K562 (cell line): ENCODE results near the gene UQCC5. TPM values are rescaled to one million over a fixed set of nuclear protein-coding genes. Genes with fewer than 3 reads are reported as not detected.
A peak's percentile ranks its signal among the peaks of the same experiment; 100 is the strongest.

Source experiments
- CBFA2T2 ChIP-seq: fragments of 450-650 bp; conservative IDR thresholded peaks from 2 replicates; pipeline ENCODE4 v1.6.1; 2017; ENCODE audit warnings: mild to moderate bottlenecking
- CREBBP ChIP-seq: IDR thresholded peaks from one replicate; pipeline ENCODE4 v1.6.1; 2012; ENCODE audit warnings: low read depth, mild to moderate bottlenecking, control low read depth, inconsistent platforms, low read length
- DPF2 ChIP-seq: fragments of 450-650 bp; IDR thresholded peaks from 2 replicates; pipeline ENCODE4 v1.6.1; 2016
- EWSR1 ChIP-seq: fragments of 450-650 bp; IDR thresholded peaks from 2 replicates; pipeline ENCODE4 v1.6.1; 2018; ENCODE audit warnings: borderline replicate concordance, mild to moderate bottlenecking, low read depth, moderate library complexity; ENCODE audit not compliant: partially characterized antibody
- PHTF2 ChIP-seq: fragments of 250-450 bp; sonication (Bioruptor Pico); IDR thresholded peaks from 2 replicates; pipeline ENCODE4 v1.5.0; 2021; ENCODE audit warnings: mild to moderate bottlenecking
- SIRT6 ChIP-seq: IDR thresholded peaks from one replicate; pipeline ENCODE4 v1.6.1; 2012; ENCODE audit warnings: low read depth, mild to moderate bottlenecking, control low read depth, inconsistent platforms, low read length, moderate library complexity
- SP1 ChIP-seq: sonication (generic); formaldehyde crosslinking; IDR thresholded peaks from 2 replicates; pipeline ENCODE4 v1.8.1; 2022; ENCODE audit warnings: mild to moderate bottlenecking, missing genetic modification reagents
- SRF ChIP-seq, 2 experiments: fragments of 250-450, 450-650 bp in 1 of 2; sonication (Bioruptor Pico) in 1 of 2; sonication (generic) in 1 of 2; formaldehyde crosslinking; IDR thresholded peaks; 2 replicates each; pipeline versions ENCODE4 v1.5.0 to v1.5.1; 2020 to 2022; ENCODE audit warnings: mild to moderate bottlenecking in 1 of 2, missing genetic modification reagents in 1 of 2
- TARDBP ChIP-seq: fragments of 450-650 bp; IDR thresholded peaks from 2 replicates; pipeline ENCODE4 v1.6.1; 2016
- XRCC4 ChIP-seq: IDR thresholded peaks from one replicate; pipeline ENCODE4 v1.6.1; 2011; ENCODE audit not compliant: insufficient read depth, insufficient read length; ENCODE audit errors: extremely low read depth
- ZC3H8 ChIP-seq: fragments of 450-650 bp; IDR thresholded peaks from 2 replicates; pipeline ENCODE4 v1.6.1; 2017
- ZNF384 ChIP-seq: IDR thresholded peaks from 2 replicates; pipeline ENCODE4 v1.6.1; 2012; ENCODE audit warnings: low read depth, low read length, improper control_type of control experiment
- ZNF561 ChIP-seq: fragments of 450-650 bp; formaldehyde crosslinking; conservative IDR thresholded peaks from 2 replicates; pipeline ENCODE4 v1.4.0; 2020; ENCODE audit warnings: mild to moderate bottlenecking, moderate library complexity
- polyA plus RNA-seq, 8 experiments: library from polyadenylated mRNA; depleted of rRNA in 4 of 8; stranded (reverse) in 5 of 8; unstranded in 3 of 8; fragments of >200 nt; fragmentation: Nextera tagmentation in 2 of 8; fragmentation: Illumina TruSeq in 1 of 8; extraction: Ambion mirVana in 2 of 8; extraction: Trizol in 1 of 8; gene quantifications; 2 replicates each; pipeline versions ENCODE4 v1.2.1 to v1.2.3, GENCODE V29; 2011 to 2014; ENCODE audit warnings: inconsistent platforms in 1 of 8, missing spikeins in 1 of 8
- total RNA-seq, 7 experiments: library from RNA; depleted of rRNA in 6 of 7; stranded (reverse); fragments of >200 nt in 6 of 7; fragmentation: Illumina TruSeq in 2 of 7; extraction: Trizol in 2 of 7; gene quantifications; 2 replicates each; pipeline versions ENCODE4 v1.2.1 to v1.2.3, GENCODE V29; 2011 to 2021; ENCODE audit warnings: low replicate concordance in 1 of 7
- TF ChIP-seq, protein P1 (sequence below): IDR thresholded peaks from 2 replicates; pipeline ENCODE4 v1.6.1; 2016; ENCODE audit warnings: missing genetic modification characterization, missing compliant biosample characterization
- TF ChIP-seq, protein P2 (sequence below), 2 experiments: fragments of 450-650 bp in 1 of 2; sonication (generic) in 1 of 2; formaldehyde crosslinking in 1 of 2; IDR thresholded peaks in 1 of 2; conservative IDR thresholded peaks in 1 of 2; 2 replicates each; pipeline versions ENCODE4 v1.6.1 to v1.8.1; 2016 to 2023; ENCODE audit warnings: mild to moderate bottlenecking in 2 of 2, moderate library complexity in 2 of 2, inconsistent platforms in 1 of 2, missing genetic modification reagents in 1 of 2
- TF ChIP-seq, protein P3 (sequence below): fragments of 450-650 bp; formaldehyde crosslinking; conservative IDR thresholded peaks from 2 replicates; pipeline ENCODE4 v1.4.0; 2022; ENCODE audit warnings: mild to moderate bottlenecking, missing genetic modification characterization
- TF ChIP-seq, protein P4 (sequence below): sonication (generic); formaldehyde crosslinking; IDR thresholded peaks from 2 replicates; pipeline ENCODE4 v1.8.1; 2023; ENCODE audit warnings: mild to moderate bottlenecking, missing genetic modification reagents
- TF ChIP-seq, protein P5 (sequence below): fragments of 200-800 bp; sonication (Bioruptor generic); IDR thresholded peaks from 2 replicates; pipeline ENCODE4 v1.6.1; 2016; ENCODE audit warnings: missing genetic modification characterization, missing compliant biosample characterization

UQCC5 gene
- total and polyA plus RNA-seq, 9 of the 15 experiments (the other 6 are each of a cell fraction or from before 2014, with no cell fraction given), result 10.2 to 55.4 (median 33.8) TPM

DNA sequence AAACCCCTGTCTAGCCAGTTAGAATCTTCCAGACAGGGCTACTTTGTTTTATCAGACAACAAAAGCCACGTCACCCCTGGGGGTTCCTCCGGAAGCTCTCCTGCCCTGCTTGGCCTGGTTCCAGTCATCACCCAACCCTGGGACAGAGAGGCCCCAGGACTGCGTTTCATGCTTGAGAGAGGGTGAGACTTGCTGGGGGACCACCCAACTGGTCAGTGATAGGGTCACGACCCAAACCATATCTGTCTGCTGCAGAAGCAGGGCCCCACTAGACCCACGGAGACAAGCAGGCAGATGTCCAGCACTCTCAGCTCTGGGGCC, 3.9 kb upstream of the UQCC5 start (continued):
- TF ChIP-seq, protein P1, sequence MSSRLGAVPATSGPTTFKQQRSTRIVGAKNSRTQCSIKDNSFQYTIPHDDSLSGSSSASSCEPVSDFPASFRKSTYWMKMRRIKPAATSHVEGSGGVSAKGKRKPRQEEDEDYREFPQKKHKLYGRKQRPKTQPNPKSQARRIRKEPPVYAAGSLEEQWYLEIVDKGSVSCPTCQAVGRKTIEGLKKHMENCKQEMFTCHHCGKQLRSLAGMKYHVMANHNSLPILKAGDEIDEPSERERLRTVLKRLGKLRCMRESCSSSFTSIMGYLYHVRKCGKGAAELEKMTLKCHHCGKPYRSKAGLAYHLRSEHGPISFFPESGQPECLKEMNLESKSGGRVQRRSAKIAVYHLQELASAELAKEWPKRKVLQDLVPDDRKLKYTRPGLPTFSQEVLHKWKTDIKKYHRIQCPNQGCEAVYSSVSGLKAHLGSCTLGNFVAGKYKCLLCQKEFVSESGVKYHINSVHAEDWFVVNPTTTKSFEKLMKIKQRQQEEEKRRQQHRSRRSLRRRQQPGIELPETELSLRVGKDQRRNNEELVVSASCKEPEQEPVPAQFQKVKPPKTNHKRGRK (tag), result no peak
- no peak for TF ChIP-seq XRCC4
- TF ChIP-seq SRF (CRISPR knock-in tag; IDR thresholded peaks at IDR 0.05), result no peak
- no peak for TF ChIP-seq PHTF2 (CRISPR knock-in tag)
- no peak for TF ChIP-seq ZC3H8
- TF ChIP-seq TARDBP, result no peak
- no peak for TF ChIP-seq ZNF384
- TF ChIP-seq CBFA2T2, result peak; percentile 65
- TF ChIP-seq CREBBP, result no peak
- TF ChIP-seq DPF2, result peak; percentile 67
- TF ChIP-seq, protein P2, sequence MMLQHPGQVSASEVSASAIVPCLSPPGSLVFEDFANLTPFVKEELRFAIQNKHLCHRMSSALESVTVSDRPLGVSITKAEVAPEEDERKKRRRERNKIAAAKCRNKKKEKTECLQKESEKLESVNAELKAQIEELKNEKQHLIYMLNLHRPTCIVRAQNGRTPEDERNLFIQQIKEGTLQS (IDR thresholded peaks at IDR 0.05), result peak; percentile 55; the same call in 1 of the 2 replicates
- TF ChIP-seq, protein P2 (CRISPR knock-in tag; conservative IDR thresholded peaks at IDR 0.05), result no peak
- no peak for TF ChIP-seq SIRT6
- TF ChIP-seq SP1 (CRISPR knock-in tag), result peak; percentile 4; the same call in 1 of the 2 replicates
- no peak for TF ChIP-seq ZNF561
- TF ChIP-seq, protein P3, sequence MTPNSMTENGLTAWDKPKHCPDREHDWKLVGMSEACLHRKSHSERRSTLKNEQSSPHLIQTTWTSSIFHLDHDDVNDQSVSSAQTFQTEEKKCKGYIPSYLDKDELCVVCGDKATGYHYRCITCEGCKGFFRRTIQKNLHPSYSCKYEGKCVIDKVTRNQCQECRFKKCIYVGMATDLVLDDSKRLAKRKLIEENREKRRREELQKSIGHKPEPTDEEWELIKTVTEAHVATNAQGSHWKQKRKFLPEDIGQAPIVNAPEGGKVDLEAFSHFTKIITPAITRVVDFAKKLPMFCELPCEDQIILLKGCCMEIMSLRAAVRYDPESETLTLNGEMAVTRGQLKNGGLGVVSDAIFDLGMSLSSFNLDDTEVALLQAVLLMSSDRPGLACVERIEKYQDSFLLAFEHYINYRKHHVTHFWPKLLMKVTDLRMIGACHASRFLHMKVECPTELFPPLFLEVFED (CRISPR knock-in tag), result no peak
- TF ChIP-seq, protein P4, sequence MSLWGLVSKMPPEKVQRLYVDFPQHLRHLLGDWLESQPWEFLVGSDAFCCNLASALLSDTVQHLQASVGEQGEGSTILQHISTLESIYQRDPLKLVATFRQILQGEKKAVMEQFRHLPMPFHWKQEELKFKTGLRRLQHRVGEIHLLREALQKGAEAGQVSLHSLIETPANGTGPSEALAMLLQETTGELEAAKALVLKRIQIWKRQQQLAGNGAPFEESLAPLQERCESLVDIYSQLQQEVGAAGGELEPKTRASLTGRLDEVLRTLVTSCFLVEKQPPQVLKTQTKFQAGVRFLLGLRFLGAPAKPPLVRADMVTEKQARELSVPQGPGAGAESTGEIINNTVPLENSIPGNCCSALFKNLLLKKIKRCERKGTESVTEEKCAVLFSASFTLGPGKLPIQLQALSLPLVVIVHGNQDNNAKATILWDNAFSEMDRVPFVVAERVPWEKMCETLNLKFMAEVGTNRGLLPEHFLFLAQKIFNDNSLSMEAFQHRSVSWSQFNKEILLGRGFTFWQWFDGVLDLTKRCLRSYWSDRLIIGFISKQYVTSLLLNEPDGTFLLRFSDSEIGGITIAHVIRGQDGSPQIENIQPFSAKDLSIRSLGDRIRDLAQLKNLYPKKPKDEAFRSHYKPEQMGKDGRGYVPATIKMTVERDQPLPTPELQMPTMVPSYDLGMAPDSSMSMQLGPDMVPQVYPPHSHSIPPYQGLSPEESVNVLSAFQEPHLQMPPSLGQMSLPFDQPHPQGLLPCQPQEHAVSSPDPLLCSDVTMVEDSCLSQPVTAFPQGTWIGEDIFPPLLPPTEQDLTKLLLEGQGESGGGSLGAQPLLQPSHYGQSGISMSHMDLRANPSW (CRISPR knock-in tag), result no peak
- TF ChIP-seq EWSR1, result no peak
- TF ChIP-seq, protein P5, sequence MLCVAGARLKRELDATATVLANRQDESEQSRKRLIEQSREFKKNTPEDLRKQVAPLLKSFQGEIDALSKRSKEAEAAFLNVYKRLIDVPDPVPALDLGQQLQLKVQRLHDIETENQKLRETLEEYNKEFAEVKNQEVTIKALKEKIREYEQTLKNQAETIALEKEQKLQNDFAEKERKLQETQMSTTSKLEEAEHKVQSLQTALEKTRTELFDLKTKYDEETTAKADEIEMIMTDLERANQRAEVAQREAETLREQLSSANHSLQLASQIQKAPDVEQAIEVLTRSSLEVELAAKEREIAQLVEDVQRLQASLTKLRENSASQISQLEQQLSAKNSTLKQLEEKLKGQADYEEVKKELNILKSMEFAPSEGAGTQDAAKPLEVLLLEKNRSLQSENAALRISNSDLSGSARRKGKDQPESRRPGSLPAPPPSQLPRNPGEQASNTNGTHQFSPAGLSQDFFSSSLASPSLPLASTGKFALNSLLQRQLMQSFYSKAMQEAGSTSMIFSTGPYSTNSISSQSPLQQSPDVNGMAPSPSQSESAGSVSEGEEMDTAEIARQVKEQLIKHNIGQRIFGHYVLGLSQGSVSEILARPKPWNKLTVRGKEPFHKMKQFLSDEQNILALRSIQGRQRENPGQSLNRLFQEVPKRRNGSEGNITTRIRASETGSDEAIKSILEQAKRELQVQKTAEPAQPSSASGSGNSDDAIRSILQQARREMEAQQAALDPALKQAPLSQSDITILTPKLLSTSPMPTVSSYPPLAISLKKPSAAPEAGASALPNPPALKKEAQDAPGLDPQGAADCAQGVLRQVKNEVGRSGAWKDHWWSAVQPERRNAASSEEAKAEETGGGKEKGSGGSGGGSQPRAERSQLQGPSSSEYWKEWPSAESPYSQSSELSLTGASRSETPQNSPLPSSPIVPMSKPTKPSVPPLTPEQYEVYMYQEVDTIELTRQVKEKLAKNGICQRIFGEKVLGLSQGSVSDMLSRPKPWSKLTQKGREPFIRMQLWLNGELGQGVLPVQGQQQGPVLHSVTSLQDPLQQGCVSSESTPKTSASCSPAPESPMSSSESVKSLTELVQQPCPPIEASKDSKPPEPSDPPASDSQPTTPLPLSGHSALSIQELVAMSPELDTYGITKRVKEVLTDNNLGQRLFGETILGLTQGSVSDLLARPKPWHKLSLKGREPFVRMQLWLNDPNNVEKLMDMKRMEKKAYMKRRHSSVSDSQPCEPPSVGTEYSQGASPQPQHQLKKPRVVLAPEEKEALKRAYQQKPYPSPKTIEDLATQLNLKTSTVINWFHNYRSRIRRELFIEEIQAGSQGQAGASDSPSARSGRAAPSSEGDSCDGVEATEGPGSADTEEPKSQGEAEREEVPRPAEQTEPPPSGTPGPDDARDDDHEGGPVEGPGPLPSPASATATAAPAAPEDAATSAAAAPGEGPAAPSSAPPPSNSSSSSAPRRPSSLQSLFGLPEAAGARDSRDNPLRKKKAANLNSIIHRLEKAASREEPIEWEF (CRISPR knock-in tag), result no peak
